GM23338 (cell line): Measurements from ENCODE around the gene STX4.

Experiments
- EZH2 ChIP-seq: fragments of 200-600 bp; sonication (generic); IDR thresholded peaks from one replicate; pipeline ENCODE4 v1.8.0; 2017; ENCODE audit warnings: antibody characterized with exemption, mild to moderate bottlenecking, low read depth; ENCODE audit not compliant: unreplicated experiment
- POLR2AphosphoS5 ChIP-seq: IDR thresholded peaks from 2 replicates; pipeline ENCODE4 v1.6.1; 2016; ENCODE audit warnings: antibody characterized with exemption, low read depth
- TF ChIP-seq, protein P1 (sequence below), 2 experiments: fragments of 200-600 bp in 1 of 2; sonication (generic) in 1 of 2; conservative IDR thresholded peaks; 2 replicates each; pipeline versions ENCODE4 v1.5.1 to v1.6.1; 2016 to 2017; ENCODE audit warnings: antibody characterized with exemption in 2 of 2, low read depth in 2 of 2, mild to moderate bottlenecking in 2 of 2, moderate library complexity in 1 of 2

DNA sequence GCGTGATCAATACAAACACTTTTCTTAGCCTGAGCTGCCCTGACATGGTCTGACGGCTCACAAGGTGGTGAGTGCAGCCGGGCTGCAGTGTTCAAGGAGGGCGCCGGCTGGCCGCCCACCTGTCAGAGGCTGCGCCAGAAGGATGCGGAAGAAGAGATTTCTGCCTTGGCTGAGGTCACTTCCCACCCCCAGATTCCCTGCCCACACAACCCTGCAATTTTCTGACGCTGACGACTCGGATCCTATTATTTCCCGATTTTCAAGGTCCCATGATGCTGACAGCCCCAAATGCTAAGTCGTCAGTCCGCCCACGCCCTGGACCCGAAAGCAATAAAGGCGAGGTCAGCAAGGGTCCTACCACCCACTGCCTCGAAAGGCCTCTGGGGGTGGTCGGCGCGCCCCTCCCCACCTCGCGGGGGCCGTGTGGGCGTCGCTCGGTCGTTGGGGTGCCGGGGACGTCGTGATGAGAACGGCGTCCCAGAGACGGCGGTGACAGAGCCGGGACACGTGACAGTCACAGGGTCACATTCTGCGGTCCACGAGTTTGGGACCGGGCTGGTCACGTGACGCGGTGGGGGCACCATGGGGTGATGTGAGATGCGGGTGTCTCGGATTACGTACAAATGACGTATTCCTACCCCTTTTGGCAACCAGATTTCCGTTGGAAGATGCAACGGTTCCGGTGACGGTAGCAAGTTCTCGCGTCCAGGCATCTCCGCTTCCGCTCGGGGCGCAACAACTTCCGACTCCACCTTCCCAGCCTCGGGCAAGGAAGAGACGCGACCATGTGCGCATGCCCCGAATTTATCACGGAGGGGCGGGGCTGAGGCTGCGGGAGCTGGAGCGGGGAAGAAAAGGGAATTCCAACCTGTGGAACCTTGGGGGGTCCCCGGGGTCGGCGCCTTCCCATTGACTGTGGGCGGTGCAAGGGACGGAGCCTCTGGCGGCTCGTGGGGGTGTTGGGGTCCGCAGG lies at the start of gene STX4:
- TF ChIP-seq, protein P1, sequence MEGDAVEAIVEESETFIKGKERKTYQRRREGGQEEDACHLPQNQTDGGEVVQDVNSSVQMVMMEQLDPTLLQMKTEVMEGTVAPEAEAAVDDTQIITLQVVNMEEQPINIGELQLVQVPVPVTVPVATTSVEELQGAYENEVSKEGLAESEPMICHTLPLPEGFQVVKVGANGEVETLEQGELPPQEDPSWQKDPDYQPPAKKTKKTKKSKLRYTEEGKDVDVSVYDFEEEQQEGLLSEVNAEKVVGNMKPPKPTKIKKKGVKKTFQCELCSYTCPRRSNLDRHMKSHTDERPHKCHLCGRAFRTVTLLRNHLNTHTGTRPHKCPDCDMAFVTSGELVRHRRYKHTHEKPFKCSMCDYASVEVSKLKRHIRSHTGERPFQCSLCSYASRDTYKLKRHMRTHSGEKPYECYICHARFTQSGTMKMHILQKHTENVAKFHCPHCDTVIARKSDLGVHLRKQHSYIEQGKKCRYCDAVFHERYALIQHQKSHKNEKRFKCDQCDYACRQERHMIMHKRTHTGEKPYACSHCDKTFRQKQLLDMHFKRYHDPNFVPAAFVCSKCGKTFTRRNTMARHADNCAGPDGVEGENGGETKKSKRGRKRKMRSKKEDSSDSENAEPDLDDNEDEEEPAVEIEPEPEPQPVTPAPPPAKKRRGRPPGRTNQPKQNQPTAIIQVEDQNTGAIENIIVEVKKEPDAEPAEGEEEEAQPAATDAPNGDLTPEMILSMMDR (conservative IDR thresholded peaks at IDR 0.05; ENCODE audit: low read depth in 2 of 2), result no peak
- TF ChIP-seq EZH2 (no peak), POLR2AphosphoS5 (no peak)
